Lower lobe of right lung (tissue), 2 donors: ENCODE measurements around the gene C22orf23. TPM values are rescaled to one million over a fixed set of nuclear protein-coding genes. Genes with fewer than 3 reads are reported as not detected.

Experiments used
- ATAC-seq, 2 donors: fragments of 200-7000 bp; cut with Tn5 transposase; one replicate each; pipeline ENCODE4 v1.9.1; 2020 to 2022; ENCODE audit warnings: mild to moderate bottlenecking in 2 of 2, moderate library complexity in 2 of 2
- DNase-seq: peaks from one replicate; pipeline ENCODE4 v3.0.0-alpha.2; 2020
- H3K27ac ChIP-seq: fragments of 200-600 bp; one replicate; pipeline ENCODE4 v1.8.0; 2022
- H3K27me3 ChIP-seq: fragments of 200-600 bp; one replicate; pipeline ENCODE4 v1.8.0; 2022; ENCODE audit warnings: low read depth
- H3K36me3 ChIP-seq: fragments of 200-600 bp; one replicate; pipeline ENCODE4 v1.8.0; 2022; ENCODE audit warnings: mild to moderate bottlenecking
- H3K4me1 ChIP-seq: fragments of 200-600 bp; one replicate; pipeline ENCODE4 v1.8.0; 2022
- H3K4me3 ChIP-seq: fragments of 200-600 bp; one replicate; pipeline ENCODE4 v1.8.0; 2022; ENCODE audit warnings: mild to moderate bottlenecking
- H3K9me3 ChIP-seq: fragments of 200-600 bp; one replicate; pipeline ENCODE4 v1.8.0; 2022
- CTCF ChIP-seq: fragments of 200-600 bp; IDR thresholded peaks from one replicate; pipeline ENCODE4 v1.8.0; 2022; ENCODE audit warnings: antibody characterized with exemption, mild to moderate bottlenecking
- intact Hi-C: fragments of 100-400 bp; cut with DNase I; formaldehyde crosslinking; loops from one replicate; pipeline ENCODE4 v1.11.0; 2022
- total RNA-seq: library from RNA; stranded (reverse); fragmentation: NEBNext Ultra II Directional; extraction: Animal tissue kit (Norgen Biotek cat#: 25700); gene quantifications from one replicate; pipeline ENCODE4 v1.2.1, GENCODE V29; 2021
- donor health status: DM: no; HTN: yes; CAD: no; lungs with severe emphysema.

Gene C22orf23
- total RNA-seq, 1 donor from 2014 or later, result 1.2 TPM

- intact Hi-C loops, result no loop called here
- Histone ChIP-seq H3K4me3 (no peak overlapping the region), H3K9me3 (no peaks in the 10 kb centered on the region), H3K4me1 (no peaks in the 10 kb centered on the region), H3K27me3 (no peaks in the 10 kb centered on the region), H3K27ac (no peak overlapping the region), H3K36me3 (peaks cover 28% of the 10 kb centered on the region)
- no peak for ATAC-seq
- DNase-seq, result no peak
- no peak for TF ChIP-seq CTCF
These were observed 19.1 kb upstream of the C22orf23 start for GRCh38 chr22:37972527-37972926.

GRCh38 chr22:37971475-37972434 is 18.4 kb upstream of the C22orf23 start:
- Histone ChIP-seq H3K27ac (no peak overlapping the region), H3K9me3 (no peaks in the 10 kb centered on the region), H3K4me1 (no peaks in the 10 kb centered on the region), H3K27me3 (no peaks in the 10 kb centered on the region), H3K4me3 (no peak overlapping the region), H3K36me3 (peaks cover 35% of the 10 kb centered on the region)
- no peak for TF ChIP-seq CTCF
- DNase-seq (no peak), ATAC-seq (no peak)
- intact Hi-C loops, result no loop called here

GRCh38 chr22:37970864-37971263 is 17.5 kb upstream of the C22orf23 start:
- Histone ChIP-seq H3K36me3 (peaks cover 38% of the 10 kb centered on the region), H3K27me3 (no peaks in the 10 kb centered on the region), H3K27ac (no peak overlapping the region), H3K9me3 (no peaks in the 10 kb centered on the region), H3K4me3 (no peak overlapping the region), H3K4me1 (no peaks in the 10 kb centered on the region)
- no peak for TF ChIP-seq CTCF
- no peak for ATAC-seq
- intact Hi-C loops, result no loop called here
- DNase-seq, result no peak

GRCh38 chr22:37968452-37969251 is 15.3 kb upstream of the C22orf23 start:
- Histone ChIP-seq H3K27me3 (no peaks in the 10 kb centered on the region), H3K27ac (no peak overlapping the region)
- ATAC-seq, result no peak

More at GRCh38 chr22:37968452-37969251, 15.3 kb upstream of the C22orf23 start:
- Histone ChIP-seq H3K4me3 (no peak overlapping the region), H3K4me1 (no peaks in the 10 kb centered on the region), H3K9me3 (no peaks in the 10 kb centered on the region), H3K36me3 (peaks cover 38% of the 10 kb centered on the region)
- intact Hi-C loops, result no loop called here
- no peak for DNase-seq
- TF ChIP-seq CTCF, result no peak
